ENCODE results near the gene NANP. TPM values are rescaled to one million over a fixed set of nuclear protein-coding genes. Genes with fewer than 3 reads are reported as not detected.
A peak's percentile ranks its signal among the peaks of the same experiment; 100 is the strongest.
"Not testable (repeated sequence)": the region's sequence is repeated elsewhere in the genome, so short reads cannot be mapped to it uniquely, and the experiment has no call there.

NANP gene
- total RNA-seq, 1 donor from 2014 or later = 4.8 TPM

GRCh38 chr20:25622049-25622448 lies 1.8 kb downstream of the NANP start:
- Histone ChIP-seq H3K4me1 (peaks cover 19% of the 10 kb centered on the region), H3K27me3 (no peaks in the 10 kb centered on the region), H3K4me3 (peak overlapping the region; percentile 66), H3K9me3 (no peaks in the 10 kb centered on the region), H3K36me3 (no peaks in the 10 kb centered on the region), H3K27ac (no peak overlapping the region)
- intact Hi-C loops (cut with DNase I) = no loop called here
- DNase-seq (no peak), ATAC-seq (no peak)
- TF ChIP-seq, protein P1, sequence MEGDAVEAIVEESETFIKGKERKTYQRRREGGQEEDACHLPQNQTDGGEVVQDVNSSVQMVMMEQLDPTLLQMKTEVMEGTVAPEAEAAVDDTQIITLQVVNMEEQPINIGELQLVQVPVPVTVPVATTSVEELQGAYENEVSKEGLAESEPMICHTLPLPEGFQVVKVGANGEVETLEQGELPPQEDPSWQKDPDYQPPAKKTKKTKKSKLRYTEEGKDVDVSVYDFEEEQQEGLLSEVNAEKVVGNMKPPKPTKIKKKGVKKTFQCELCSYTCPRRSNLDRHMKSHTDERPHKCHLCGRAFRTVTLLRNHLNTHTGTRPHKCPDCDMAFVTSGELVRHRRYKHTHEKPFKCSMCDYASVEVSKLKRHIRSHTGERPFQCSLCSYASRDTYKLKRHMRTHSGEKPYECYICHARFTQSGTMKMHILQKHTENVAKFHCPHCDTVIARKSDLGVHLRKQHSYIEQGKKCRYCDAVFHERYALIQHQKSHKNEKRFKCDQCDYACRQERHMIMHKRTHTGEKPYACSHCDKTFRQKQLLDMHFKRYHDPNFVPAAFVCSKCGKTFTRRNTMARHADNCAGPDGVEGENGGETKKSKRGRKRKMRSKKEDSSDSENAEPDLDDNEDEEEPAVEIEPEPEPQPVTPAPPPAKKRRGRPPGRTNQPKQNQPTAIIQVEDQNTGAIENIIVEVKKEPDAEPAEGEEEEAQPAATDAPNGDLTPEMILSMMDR (IDR thresholded peaks at IDR 0.05) = no peak

GRCh38 chr20:25619514-25619913 lies 4.3 kb downstream of the NANP start:
- no peak overlapping the region for H3K27ac ChIP-seq
- intact Hi-C loops (cut with DNase I) = no loop called here
- H3K27me3 ChIP-seq = no peaks in the 10 kb centered on the region
- TF ChIP-seq, protein P1 (IDR thresholded peaks at IDR 0.05) = no peak
- H3K36me3 ChIP-seq = no peaks in the 10 kb centered on the region
- no peak overlapping the region for H3K4me3 ChIP-seq
- no peaks in the 10 kb centered on the region for H3K9me3 ChIP-seq
- ATAC-seq (no peak), DNase-seq (no peak)
- H3K4me1 ChIP-seq = peaks cover 13% of the 10 kb centered on the region

GRCh38 chr20:25608774-25609173 lies 15.0 kb downstream of the NANP start:
- intact Hi-C loops (cut with DNase I) = no loop called here
- Histone ChIP-seq H3K27me3 (no peaks in the 10 kb centered on the region), H3K36me3 (no peaks in the 10 kb centered on the region), H3K4me1 (no peaks in the 10 kb centered on the region), H3K9me3 (no peaks in the 10 kb centered on the region), H3K4me3 (no peak overlapping the region), H3K27ac (no peak overlapping the region)
- DNase-seq (no peak), ATAC-seq (no peak)
- TF ChIP-seq, protein P1 (IDR thresholded peaks at IDR 0.05) = no peak

- Histone ChIP-seq H3K36me3 (no peaks in the 10 kb centered on the region), H3K27ac (no peak overlapping the region), H3K9me3 (no peaks in the 10 kb centered on the region), H3K27me3 (no peaks in the 10 kb centered on the region), H3K4me3 (no peak overlapping the region), H3K4me1 (no peaks in the 10 kb centered on the region)
- TF ChIP-seq, protein P1 (IDR thresholded peaks at IDR 0.05) = no peak
- intact Hi-C loops (cut with DNase I) = no loop called here
- DNase-seq (no peak), ATAC-seq (no peak)
Measured at GRCh38 chr20:25606094-25606695, 17.6 kb downstream of the NANP start.

- no peaks in the 10 kb centered on the region for H3K4me1 ChIP-seq
- H3K9me3 ChIP-seq = no peaks in the 10 kb centered on the region
- no peak overlapping the region for H3K4me3 ChIP-seq
- ATAC-seq = no peak
- intact Hi-C loops (cut with DNase I) = no loop called here
- TF ChIP-seq, protein P1 (IDR thresholded peaks at IDR 0.05) = no peak
- H3K27me3 ChIP-seq = no peaks in the 10 kb centered on the region
- no peak for DNase-seq
- no peak overlapping the region for H3K27ac ChIP-seq
- no peaks in the 10 kb centered on the region for H3K36me3 ChIP-seq
Measured at GRCh38 chr20:25605148-25605547, 18.7 kb downstream of the NANP start.

DNA sequence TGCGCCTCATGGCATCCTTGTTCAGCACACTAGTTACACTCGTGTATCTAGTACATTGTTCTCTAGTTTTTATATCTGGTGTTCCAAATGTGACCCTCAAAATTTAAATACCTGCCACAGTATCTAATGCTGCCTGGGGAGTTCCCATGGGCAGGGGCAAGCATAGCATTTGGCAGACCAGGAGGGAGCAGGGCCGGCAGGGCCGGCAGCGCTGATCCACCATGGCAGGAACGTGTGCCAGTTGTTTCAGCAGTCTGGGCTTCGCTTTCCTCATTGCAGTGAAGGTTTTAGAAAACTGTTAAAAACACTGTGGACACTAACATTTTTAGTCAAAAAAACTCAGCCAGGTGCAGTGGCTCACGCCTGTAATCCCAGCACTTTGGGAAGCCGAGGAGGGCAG lies 19.2 kb downstream of the NANP start:
- TF ChIP-seq, protein P1 (IDR thresholded peaks at IDR 0.05) = no peak
- no peaks in the 10 kb centered on the region for H3K9me3 ChIP-seq
- intact Hi-C loops (cut with DNase I) = no loop called here

GRCh38 chr20:25602914-25603309 lies 20.9 kb downstream of the NANP start:
- H3K9me3 ChIP-seq; H3K4me3 ChIP-seq; H3K36me3 ChIP-seq; DNase-seq; ATAC-seq; H3K4me1 ChIP-seq; H3K27me3 ChIP-seq; intact Hi-C loops (cut with DNase I); H3K27ac ChIP-seq: not testable (repeated sequence)

More for the DNA sequence above, 19.2 kb downstream of the NANP start:
- H3K36me3 ChIP-seq = no peaks in the 10 kb centered on the region
- no peak for ATAC-seq
- no peaks in the 10 kb centered on the region for H3K27me3 ChIP-seq
- no peaks in the 10 kb centered on the region for H3K4me1 ChIP-seq
- H3K27ac ChIP-seq = no peak overlapping the region
- H3K4me3 ChIP-seq = no peak overlapping the region
- no peak for DNase-seq

- H3K4me1 ChIP-seq; ATAC-seq; H3K4me3 ChIP-seq; H3K9me3 ChIP-seq; H3K27ac ChIP-seq; intact Hi-C loops (cut with DNase I); H3K27me3 ChIP-seq; DNase-seq; H3K36me3 ChIP-seq: not testable (repeated sequence)
Measured at GRCh38 chr20:25602191-25602913, 21.5 kb downstream of the NANP start.

Measured in upper lobe of right lung (tissue), 1 donor.